HepG2 (cell line): ENCODE data around the gene FBP1. TPM values are rescaled to one million over a fixed set of nuclear protein-coding genes. Genes with fewer than 3 reads are reported as not detected.

Experiments used
- AHR ChIP-seq: IDR thresholded peaks from 2 replicates; pipeline ENCODE4 v1.6.1; 2018; ENCODE audit warnings: missing genetic modification reagents, missing compliant biosample characterization
- HMGXB3 ChIP-seq: sonication (generic); formaldehyde crosslinking; IDR thresholded peaks from 2 replicates; pipeline ENCODE4 v1.4.0; 2020; ENCODE audit warnings: missing genetic modification reagents, borderline replicate concordance
- HNF1A ChIP-seq, 2 experiments: sonication (generic) in 1 of 2; formaldehyde crosslinking in 1 of 2; IDR thresholded peaks; 2 replicates each; pipeline versions ENCODE4 v1.4.0 to v1.6.1; 2016 to 2020; ENCODE audit warnings: borderline replicate concordance in 1 of 2, low read depth in 1 of 2, mild to moderate bottlenecking in 1 of 2, missing genetic modification reagents in 1 of 2
- MLXIP ChIP-seq: sonication (generic); formaldehyde crosslinking; IDR thresholded peaks from 2 replicates; pipeline ENCODE4 v1.9.0; 2021; ENCODE audit warnings: missing genetic modification reagents, borderline replicate concordance
- ZBTB2 ChIP-seq: sonication (generic); formaldehyde crosslinking; IDR thresholded peaks from 2 replicates; pipeline ENCODE4 v1.8.0; 2022; ENCODE audit warnings: low read depth, missing genetic modification reagents
- ZBTB39 ChIP-seq: sonication (generic); formaldehyde crosslinking; IDR thresholded peaks from 2 replicates; pipeline ENCODE4 v1.5.0; 2020; ENCODE audit warnings: missing genetic modification reagents
- ZNF784 ChIP-seq: sonication (generic); formaldehyde crosslinking; IDR thresholded peaks from 2 replicates; pipeline ENCODE4 v1.5.1; 2020; ENCODE audit warnings: missing genetic modification reagents, mild to moderate bottlenecking, borderline replicate concordance
- ZSCAN29 ChIP-seq: sonication (generic); formaldehyde crosslinking; conservative IDR thresholded peaks from 2 replicates; pipeline ENCODE4 v1.4.0; 2020; ENCODE audit warnings: mild to moderate bottlenecking, missing genetic modification reagents
- polyA plus RNA-seq, 8 experiments: library from polyadenylated mRNA; depleted of rRNA in 3 of 8; stranded (reverse) in 7 of 8; unstranded in 1 of 8; fragments of >200 nt; fragmentation: Illumina TruSeq in 4 of 8; extraction: Trizol in 4 of 8; gene quantifications; 2 replicates each; pipeline versions ENCODE4 v1.2.1 to v1.2.3, GENCODE V29; 2011 to 2016; ENCODE audit warnings: low read depth in 4 of 8, missing spikeins in 1 of 8, mixed read lengths in 1 of 8; ENCODE audit not compliant: insufficient read depth in 1 of 8
- total RNA-seq, 5 experiments: library from RNA; depleted of rRNA; stranded (reverse); fragments of >200 nt; fragmentation: Illumina TruSeq; extraction: Trizol; gene quantifications; 2 replicates each; pipeline ENCODE4 v1.2.3, GENCODE V29; 2016; ENCODE audit warnings: low read depth in 1 of 5

FBP1 gene
- total and polyA plus RNA-seq, 2 of the 13 experiments (the other 11 are each of a cell fraction or from before 2014, with no cell fraction given) = 0.29 to 0.53 TPM

GRCh38 chr9:94623253-94623652, 16.1 kb downstream of the FBP1 start (continued):
- no peak for TF ChIP-seq MLXIP
- no peak for TF ChIP-seq ZSCAN29 (CRISPR knock-in tag)
- no peak for TF ChIP-seq ZNF784
- TF ChIP-seq HNF1A (IDR thresholded peaks at IDR 0.05; ENCODE audit: low read depth) = no peak
- no peak for TF ChIP-seq HNF1A (CRISPR knock-in tag; IDR thresholded peaks at IDR 0.05; ENCODE audit: borderline replicate concordance)
- TF ChIP-seq HMGXB3 = peak; percentile 66; the same call in 1 of the 2 replicates
- TF ChIP-seq AHR (CRISPR knock-in tag) = no peak
- TF ChIP-seq ZBTB2 (CRISPR knock-in tag) = no peak
- no peak for TF ChIP-seq ZBTB39 (CRISPR knock-in tag)
